DLD1 (cell line): ENCODE results near the gene FXYD7.
"Not testable (repeated sequence)": the region's sequence is repeated elsewhere in the genome, so short reads cannot be mapped to it uniquely, and the experiment has no call there.

Experiments used
- in situ Hi-C: cut with HindIII; loops from 2 replicates; pipeline ENCODE4 v1.10.0; 2017; ENCODE audit warnings: low sequenced_read_pairs

The FXYD7 gene

GRCh38 chr19:35194012-35194984 lies 51.2 kb downstream of the FXYD7 start:
- in situ Hi-C loops = no loop called here

GRCh38 chr19:35195830-35196229 lies 52.8 kb downstream of the FXYD7 start:
- in situ Hi-C loops = no loop called here

- in situ Hi-C loops = not testable (repeated sequence)
Measured at GRCh38 chr19:35196861-35197260, 53.8 kb downstream of the FXYD7 start.

- in situ Hi-C loops = no loop called here
Measured at GRCh38 chr19:35199481-35199880, 56.4 kb downstream of the FXYD7 start.

- in situ Hi-C loops = no loop called here
Measured at GRCh38 chr19:35202722-35203688, 60.0 kb downstream of the FXYD7 start.
